GM12872 (cell line): ENCODE data around the gene PLCD1.
A peak's percentile ranks its signal among the peaks of the same experiment; 100 is the strongest.

Experiments used
- TF ChIP-seq, protein P1 (sequence below): IDR thresholded peaks from 3 replicates; pipeline ENCODE4 v1.5.1; 2011; ENCODE audit warnings: low read depth, mild to moderate bottlenecking, low read length, moderate library complexity; ENCODE audit not compliant: insufficient read depth

Gene PLCD1

DNA sequence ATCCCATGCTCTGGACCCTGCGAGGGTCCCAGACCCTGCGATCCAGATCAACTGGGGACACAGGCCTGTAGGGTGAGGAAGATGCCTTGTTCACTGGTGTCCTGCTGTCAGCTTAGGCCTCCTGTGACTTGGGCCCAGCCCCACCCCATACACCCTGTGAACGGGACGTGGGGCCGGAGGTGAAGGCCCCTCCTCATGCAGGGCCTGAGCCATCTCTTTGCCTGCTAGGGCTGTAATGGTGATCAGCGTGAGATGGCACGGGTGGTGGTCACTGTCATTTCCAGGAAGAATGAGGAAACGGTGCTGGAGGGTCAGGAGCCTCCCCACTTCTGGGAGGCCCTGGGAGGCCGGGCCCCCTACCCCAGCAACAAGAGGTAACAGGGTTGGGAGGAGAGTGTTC, 26.5 kb downstream of the PLCD1 start:
- TF ChIP-seq, protein P1, sequence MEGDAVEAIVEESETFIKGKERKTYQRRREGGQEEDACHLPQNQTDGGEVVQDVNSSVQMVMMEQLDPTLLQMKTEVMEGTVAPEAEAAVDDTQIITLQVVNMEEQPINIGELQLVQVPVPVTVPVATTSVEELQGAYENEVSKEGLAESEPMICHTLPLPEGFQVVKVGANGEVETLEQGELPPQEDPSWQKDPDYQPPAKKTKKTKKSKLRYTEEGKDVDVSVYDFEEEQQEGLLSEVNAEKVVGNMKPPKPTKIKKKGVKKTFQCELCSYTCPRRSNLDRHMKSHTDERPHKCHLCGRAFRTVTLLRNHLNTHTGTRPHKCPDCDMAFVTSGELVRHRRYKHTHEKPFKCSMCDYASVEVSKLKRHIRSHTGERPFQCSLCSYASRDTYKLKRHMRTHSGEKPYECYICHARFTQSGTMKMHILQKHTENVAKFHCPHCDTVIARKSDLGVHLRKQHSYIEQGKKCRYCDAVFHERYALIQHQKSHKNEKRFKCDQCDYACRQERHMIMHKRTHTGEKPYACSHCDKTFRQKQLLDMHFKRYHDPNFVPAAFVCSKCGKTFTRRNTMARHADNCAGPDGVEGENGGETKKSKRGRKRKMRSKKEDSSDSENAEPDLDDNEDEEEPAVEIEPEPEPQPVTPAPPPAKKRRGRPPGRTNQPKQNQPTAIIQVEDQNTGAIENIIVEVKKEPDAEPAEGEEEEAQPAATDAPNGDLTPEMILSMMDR = no peak

DNA sequence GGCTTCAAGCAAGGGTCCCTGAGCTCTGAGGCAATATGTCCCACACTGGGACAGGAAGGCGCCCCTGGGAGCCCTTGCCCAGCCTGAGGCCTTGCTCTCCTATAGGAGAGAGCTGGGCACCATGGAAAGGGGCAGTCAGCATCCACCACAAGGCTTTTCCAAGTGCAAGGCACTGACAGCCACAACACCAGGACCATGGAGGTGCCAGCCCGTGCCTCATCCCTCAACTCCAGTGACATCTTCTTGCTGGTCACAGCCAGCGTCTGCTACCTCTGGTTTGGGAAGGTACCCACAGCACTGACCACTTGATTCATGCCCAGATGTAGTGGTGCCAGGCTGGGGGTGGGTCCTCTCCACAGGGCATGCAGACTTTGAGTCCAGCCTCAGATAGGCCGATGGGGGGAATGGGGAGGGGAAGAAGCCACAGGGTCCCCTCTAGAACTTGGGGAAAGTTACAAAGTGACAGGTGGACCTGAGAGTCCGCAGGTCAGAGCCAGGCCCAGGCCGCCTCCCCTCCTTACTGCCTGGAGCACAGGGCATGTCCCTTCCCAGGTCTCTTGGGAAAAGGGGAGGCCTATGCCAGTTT, 27.1 kb downstream of the PLCD1 start:
- TF ChIP-seq, protein P1 = no peak

DNA sequence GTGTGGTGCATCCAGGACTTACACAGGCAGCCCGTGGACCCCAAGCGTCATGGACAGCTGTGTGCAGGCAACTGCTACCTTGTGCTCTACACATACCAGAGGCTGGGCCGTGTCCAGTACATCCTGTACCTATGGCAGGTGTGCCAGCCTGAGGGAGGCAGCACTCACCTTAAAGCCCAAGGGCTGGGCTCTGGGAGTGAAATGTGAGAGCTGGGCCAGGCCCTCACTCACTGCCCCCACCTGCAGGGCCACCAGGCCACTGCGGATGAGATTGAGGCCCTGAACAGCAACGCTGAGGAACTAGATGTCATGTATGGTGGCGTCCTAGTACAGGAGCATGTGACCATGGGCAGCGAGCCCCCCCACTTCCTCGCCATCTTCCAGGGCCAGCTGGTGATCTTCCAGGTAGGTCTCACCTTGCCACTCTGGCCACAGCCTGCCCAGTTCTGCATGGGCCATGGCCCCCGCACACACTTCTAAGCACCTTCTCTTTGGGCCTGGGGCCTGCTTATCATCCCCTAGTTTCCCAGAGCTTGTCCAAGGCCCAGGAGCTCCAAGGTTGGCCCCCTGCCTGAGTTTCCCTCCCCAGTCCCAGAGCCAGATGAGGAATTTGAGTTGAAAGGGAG, 27.9 kb downstream of the PLCD1 start:
- TF ChIP-seq, protein P1 = peak; percentile 22; the same call in 1 of the 3 replicates

DNA sequence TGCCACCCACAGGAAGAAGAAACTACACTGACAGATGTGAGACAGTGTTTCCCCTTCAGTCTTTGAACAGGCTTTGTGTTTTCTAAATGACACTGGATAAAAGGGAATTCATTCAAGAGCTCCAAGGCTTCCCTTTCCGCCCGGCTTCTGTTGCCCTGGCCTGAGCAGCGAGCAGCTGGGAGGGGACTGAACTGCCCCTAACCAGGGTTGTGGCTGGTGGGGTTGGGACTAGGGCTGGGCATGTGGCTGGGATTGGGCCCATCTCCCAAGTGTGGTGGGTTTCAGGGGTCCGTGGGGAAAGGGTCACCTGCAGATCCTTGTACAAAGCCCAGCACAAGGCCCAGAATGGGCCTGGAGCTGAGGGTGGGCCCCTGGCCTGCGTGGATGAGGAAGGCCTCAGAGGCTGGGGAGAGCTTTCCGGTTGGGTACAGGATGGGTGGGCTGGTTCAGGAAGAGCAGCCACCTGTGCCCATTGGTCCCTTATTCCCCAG, 28.4 kb downstream of the PLCD1 start:
- TF ChIP-seq, protein P1 = no peak

DNA sequence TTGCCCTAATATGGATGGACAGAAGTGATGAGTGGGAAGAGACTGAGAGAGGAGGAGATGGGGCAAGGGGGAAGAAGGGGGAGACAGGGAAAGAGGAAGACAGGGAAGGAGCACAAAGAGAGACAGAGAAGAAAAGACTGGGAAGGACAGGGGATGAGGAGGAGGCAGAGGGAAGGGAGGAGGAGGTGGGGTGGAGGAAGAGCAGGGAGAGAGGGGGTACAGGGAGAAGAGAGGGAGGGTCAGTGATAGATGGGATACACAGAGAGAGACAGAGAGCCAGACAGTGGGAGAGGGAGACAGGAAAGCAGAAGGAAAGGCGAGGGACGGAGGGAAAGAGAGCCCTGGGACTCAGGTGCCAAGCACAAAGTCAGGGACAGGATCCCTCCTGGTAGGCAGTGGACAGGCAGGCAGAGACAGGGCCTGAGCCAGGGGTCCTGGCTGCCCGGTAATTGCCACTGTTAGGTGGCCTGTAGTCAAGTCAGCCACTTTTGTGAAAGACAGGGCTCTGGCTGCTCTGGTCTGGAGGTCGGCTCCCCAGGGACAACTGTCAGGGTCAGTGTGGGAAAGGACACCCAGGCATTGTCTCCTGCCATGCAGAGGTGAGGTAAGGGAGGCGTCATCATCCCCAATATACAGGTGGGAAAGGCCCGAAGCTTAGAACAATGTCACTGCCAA, 29.1 kb downstream of the PLCD1 start:
- TF ChIP-seq, protein P1 = no peak

DNA sequence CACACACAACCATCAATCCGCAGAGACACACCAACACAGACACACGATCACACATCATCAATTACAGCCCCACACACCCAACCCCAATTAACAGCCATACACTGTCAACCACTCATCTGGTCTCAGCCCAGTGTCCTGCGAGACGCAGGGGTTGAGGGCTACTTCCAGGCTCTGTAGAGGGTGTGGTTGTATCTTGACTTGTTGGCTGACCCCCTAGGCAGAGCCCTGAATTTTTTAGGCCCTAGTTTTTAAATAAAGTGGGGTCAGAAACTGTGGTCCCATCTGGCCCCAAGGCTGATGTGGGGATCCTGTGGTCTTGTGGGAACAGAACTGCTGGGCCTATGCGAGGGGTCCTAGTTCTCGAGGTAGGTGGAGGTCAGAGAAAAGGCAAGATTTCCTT, 29.6 kb downstream of the PLCD1 start:
- TF ChIP-seq, protein P1 = no peak

DNA sequence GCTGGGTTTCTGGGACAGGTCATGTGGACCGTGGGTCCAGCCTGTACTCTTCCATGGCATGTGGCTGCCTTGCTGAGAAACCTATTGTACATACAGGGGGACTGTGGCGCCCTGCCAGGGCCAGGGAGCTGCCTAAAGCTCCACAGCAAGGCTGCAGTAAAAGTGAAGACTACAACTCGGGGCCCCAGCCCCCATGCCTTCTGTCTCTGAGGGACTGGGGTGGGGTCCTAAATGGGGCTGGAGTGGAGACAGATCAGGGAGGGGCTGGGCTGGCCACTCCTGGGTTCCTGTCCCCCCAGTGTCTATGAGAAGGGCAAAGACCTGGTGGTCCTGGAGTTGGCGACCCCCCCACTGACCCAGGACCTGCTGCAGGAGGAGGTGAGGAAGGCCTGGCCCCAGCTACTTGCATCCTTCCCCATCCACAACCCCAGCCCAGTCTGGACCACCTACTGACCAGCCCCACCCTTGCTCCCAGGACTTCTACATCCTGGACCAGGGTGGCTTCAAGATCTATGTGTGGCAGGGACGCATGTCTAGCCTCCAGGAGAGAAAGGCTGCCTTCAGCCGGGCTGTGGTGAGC, 31.6 kb downstream of the PLCD1 start:
- TF ChIP-seq, protein P1 = no peak
